DND-41 (cell line): Measurements from ENCODE around the gene GPR160.
A peak's percentile ranks its signal among the peaks of the same experiment; 100 is the strongest.

Experiments used
- ATAC-seq: fragments of 200-7000 bp; cut with Tn5 transposase; 3 replicates; pipeline ENCODE4 v1.9.1; 2021; ENCODE audit warnings: low read depth; ENCODE audit not compliant: insufficient read depth
- DNase-seq: peaks from one replicate; pipeline ENCODE4 v3.0.0-alpha.2; 2020
- H2AFZ ChIP-seq: 2 replicates; pipeline ENCODE4 v1.6.0; 2012; ENCODE audit warnings: low read depth, low read length
- H3K27ac ChIP-seq: 2 replicates; pipeline ENCODE4 v1.5.1; 2012; ENCODE audit warnings: low read length, inconsistent platforms
- H3K27me3 ChIP-seq: fragments of 200-600 bp; sonication (generic); 2 replicates; pipeline ENCODE4 v1.6.0; 2012; ENCODE audit warnings: low read length, mild to moderate bottlenecking, inconsistent platforms; ENCODE audit not compliant: insufficient read depth, poor library complexity
- H3K36me3 ChIP-seq: 2 replicates; pipeline ENCODE4 v1.5.1; 2012; ENCODE audit warnings: low read length, inconsistent platforms; ENCODE audit not compliant: insufficient read depth
- H3K4me1 ChIP-seq: 2 replicates; pipeline ENCODE4 v1.5.1; 2012; ENCODE audit warnings: mild to moderate bottlenecking, low read length; ENCODE audit not compliant: insufficient read depth
- H3K4me2 ChIP-seq: 2 replicates; pipeline ENCODE4 v1.6.0; 2012; ENCODE audit warnings: mild to moderate bottlenecking, moderate library complexity, low read length, inconsistent platforms; ENCODE audit not compliant: insufficient read depth
- H3K4me3 ChIP-seq, 2 experiments: fragments of 200-600 bp in 1 of 2; shearing (Covaris generic) in 1 of 2; 2 replicates each; pipeline ENCODE4 v1.5.1; 2012 to 2016; ENCODE audit warnings: inconsistent platforms in 2 of 2, low read length in 2 of 2, mild to moderate bottlenecking in 2 of 2, low read depth in 1 of 2, moderate library complexity in 1 of 2
- H3K79me2 ChIP-seq: 2 replicates; pipeline ENCODE4 v1.6.0; 2012; ENCODE audit warnings: low read length, inconsistent platforms; ENCODE audit not compliant: insufficient read depth
- H3K9ac ChIP-seq: 2 replicates; pipeline ENCODE4 v1.6.0; 2012; ENCODE audit warnings: low read depth, mild to moderate bottlenecking, inconsistent platforms, low read length, moderate library complexity
- H3K9me3 ChIP-seq: 2 replicates; pipeline ENCODE4 v1.5.1; 2012; ENCODE audit warnings: low read length, moderate library complexity, mild to moderate bottlenecking, inconsistent platforms; ENCODE audit not compliant: insufficient read depth, severe bottlenecking
- H4K20me1 ChIP-seq: 2 replicates; pipeline ENCODE4 v1.6.0; 2012; ENCODE audit warnings: low read length; ENCODE audit not compliant: insufficient read depth
- CTCF ChIP-seq: IDR thresholded peaks from 2 replicates; pipeline ENCODE4 v1.5.1; 2012; ENCODE audit warnings: borderline replicate concordance, low read length, moderate library complexity, mild to moderate bottlenecking; ENCODE audit not compliant: poor library complexity, severe bottlenecking; ENCODE audit errors: extremely low read depth
- EZH2 ChIP-seq: IDR thresholded peaks from 3 replicates; pipeline ENCODE4 v1.6.1; 2012; ENCODE audit warnings: borderline replicate concordance, low read depth, mild to moderate bottlenecking, moderate library complexity, low read length, inconsistent platforms; ENCODE audit not compliant: severe bottlenecking

Gene GPR160

GRCh38 chr3:170002879-170003278 lies 34.9 kb upstream of the GPR160 start:
- Histone ChIP-seq H3K27me3 (no peaks in the 10 kb centered on the region), H3K36me3 (peaks cover 6% of the 10 kb centered on the region; the same call in 1 of the 2 replicates), H3K9ac (peak overlapping the region; percentile 11; the same call in 1 of the 2 replicates), H2AFZ (peak overlapping the region; percentile 62), H3K4me1 (peaks cover 39% of the 10 kb centered on the region), H3K79me2 (no peaks in the 10 kb centered on the region), H3K4me2 (peak overlapping the region; percentile 46), H3K4me3 (no peak overlapping the region), H3K27ac (peak overlapping the region; percentile 74), H3K9me3 (no peaks in the 10 kb centered on the region), H4K20me1 (no peaks in the 10 kb centered on the region)
- TF ChIP-seq CTCF (no peak), EZH2 (no peak)
- ATAC-seq (peak; percentile 57), DNase-seq (no peak)

- Histone ChIP-seq H3K36me3 (0 out of 2 replicates have a peak, but pooled peaks cover under 1% of the 10 kb centered on the region), H3K79me2 (no peaks in the 10 kb centered on the region), H3K27me3 (no peaks in the 10 kb centered on the region), H4K20me1 (no peaks in the 10 kb centered on the region), H3K9ac (no peak overlapping the region), H2AFZ (peak overlapping the region; percentile 62), H3K27ac (peak overlapping the region; percentile 74), H3K4me3 (no peak overlapping the region), H3K4me2 (no peak overlapping the region), H3K9me3 (no peaks in the 10 kb centered on the region), H3K4me1 (peaks cover 46% of the 10 kb centered on the region)
- ATAC-seq (no peak), DNase-seq (no peak)
- TF ChIP-seq EZH2: no peak
- TF ChIP-seq CTCF: no peak
Observed at GRCh38 chr3:170003881-170004356, 33.9 kb upstream of the GPR160 start.

- Histone ChIP-seq H3K27me3 (no peaks in the 10 kb centered on the region), H3K9me3 (no peaks in the 10 kb centered on the region), H3K79me2 (no peaks in the 10 kb centered on the region), H3K4me3 (peak overlapping the region in 1 of 2 experiments; percentile 28; a peak in 2 of 4 replicates), H3K36me3 (no peaks in the 10 kb centered on the region), H3K4me1 (peaks cover 46% of the 10 kb centered on the region), H3K4me2 (peak overlapping the region; percentile 55), H4K20me1 (no peaks in the 10 kb centered on the region), H2AFZ (peak overlapping the region; percentile 78), H3K9ac (peak overlapping the region; percentile 36), H3K27ac (peak overlapping the region; percentile 88)
- peak; percentile 94 for ATAC-seq
- TF ChIP-seq EZH2 (no peak), CTCF (no peak)
- peak; percentile 79 for DNase-seq
Observed at GRCh38 chr3:170007031-170007663, 30.6 kb upstream of the GPR160 start.
